ENCODE measurements around the gene CUEDC2.

The CUEDC2 gene

DNA sequence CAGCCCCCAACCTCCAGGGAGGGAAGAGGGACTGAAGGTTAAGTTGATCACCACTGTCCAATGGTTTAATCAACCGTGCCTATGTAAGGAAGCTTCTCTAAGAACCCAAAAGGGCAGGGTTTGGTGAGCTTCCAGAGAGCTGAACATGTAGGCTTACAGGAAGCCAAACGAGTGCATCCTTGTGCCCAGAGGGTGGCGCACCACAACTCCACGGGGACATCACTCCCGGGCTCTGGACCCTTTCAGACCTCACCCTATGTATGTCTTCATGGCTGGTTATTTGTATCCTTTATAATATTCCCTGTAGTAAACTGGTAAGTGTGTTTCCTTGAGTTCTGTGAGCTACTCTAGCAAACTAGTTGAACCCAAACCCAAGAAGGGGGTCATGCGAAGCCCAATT lies 48.3 kb downstream of the CUEDC2 start:
- DNase-seq (ENCODE audit: insufficient read length, low spot score) = no peak
- TF ChIP-seq POLR2A (IDR thresholded peaks at IDR 0.05; ENCODE audit: low read depth, low read length) (no peak), SPI1 (IDR thresholded peaks at IDR 0.05; ENCODE audit: low read depth, low read length) (no peak), POU2F2 (IDR thresholded peaks at IDR 0.05; ENCODE audit: low read depth, low read length) (no peak), PAX5 (IDR thresholded peaks at IDR 0.05; ENCODE audit: insufficient read depth, low read length, severe bottlenecking) (no peak)
- no peak for FAIRE-seq

DNA sequence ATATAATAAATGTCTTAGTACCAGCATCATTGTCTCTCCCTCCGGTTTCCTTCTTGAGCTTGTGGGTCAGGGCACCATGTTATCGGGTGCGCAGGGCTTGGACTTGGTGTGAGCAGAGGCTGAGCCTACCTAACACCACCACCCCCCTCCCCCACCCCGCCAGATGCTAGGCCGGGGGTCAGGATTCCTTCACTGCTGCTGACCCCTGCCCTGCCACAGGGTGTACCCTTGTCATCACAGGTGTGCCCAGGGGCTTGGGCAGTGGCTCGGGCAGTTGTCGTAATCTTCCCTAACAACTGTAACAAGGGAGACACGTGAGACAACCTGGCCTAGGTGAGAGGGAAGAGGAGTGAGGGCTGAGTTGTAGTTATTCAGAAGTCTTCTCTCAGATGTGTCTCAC lies 49.5 kb downstream of the CUEDC2 start:
- DNase-seq (ENCODE audit: insufficient read length, low spot score) (no peak), FAIRE-seq (no peak)
- TF ChIP-seq PAX5 (IDR thresholded peaks at IDR 0.05; ENCODE audit: insufficient read depth, low read length, severe bottlenecking) (no peak), POLR2AphosphoS5 (IDR thresholded peaks at IDR 0.05; ENCODE audit: low read depth, low read length) (no peak), POLR2A (IDR thresholded peaks at IDR 0.05; ENCODE audit: low read depth, low read length) (no peak), POU2F2 (IDR thresholded peaks at IDR 0.05; ENCODE audit: low read depth, low read length) (no peak), SPI1 (IDR thresholded peaks at IDR 0.05; ENCODE audit: low read depth, low read length) (no peak), TAF1 (IDR thresholded peaks at IDR 0.05; ENCODE audit: low read depth, low read length) (no peak)

DNA sequence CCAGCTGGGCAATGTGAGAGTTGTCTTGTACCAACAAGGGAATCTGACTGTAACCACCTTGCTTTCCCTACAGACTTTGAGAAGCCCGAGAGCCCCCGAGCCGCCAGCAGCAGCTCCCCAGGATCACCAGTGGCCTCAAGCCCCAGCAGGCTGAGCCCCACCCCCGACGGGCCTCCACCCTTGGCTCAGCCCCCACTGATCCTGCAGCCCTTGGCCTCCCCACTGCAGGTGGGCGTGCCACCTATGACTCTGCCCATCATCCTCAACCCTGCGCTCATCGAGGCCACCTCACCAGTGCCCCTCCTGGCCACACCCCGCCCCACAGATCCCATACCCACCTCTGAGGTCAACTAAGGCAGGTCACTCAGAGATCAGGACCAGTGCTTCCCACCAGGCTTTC lies 50.4 kb downstream of the CUEDC2 start:
- TF ChIP-seq POLR2A (IDR thresholded peaks at IDR 0.05; ENCODE audit: low read depth, low read length) (no peak), PAX5 (IDR thresholded peaks at IDR 0.05; ENCODE audit: insufficient read depth, low read length, severe bottlenecking) (no peak), SPI1 (IDR thresholded peaks at IDR 0.05; ENCODE audit: low read depth, low read length) (no peak), POLR2AphosphoS5 (IDR thresholded peaks at IDR 0.05; ENCODE audit: low read depth, low read length) (no peak), POU2F2 (IDR thresholded peaks at IDR 0.05; ENCODE audit: low read depth, low read length) (no peak), TAF1 (IDR thresholded peaks at IDR 0.05; ENCODE audit: low read depth, low read length) (no peak)
- DNase-seq (ENCODE audit: insufficient read length, low spot score) (no peak), FAIRE-seq (no peak)

DNA sequence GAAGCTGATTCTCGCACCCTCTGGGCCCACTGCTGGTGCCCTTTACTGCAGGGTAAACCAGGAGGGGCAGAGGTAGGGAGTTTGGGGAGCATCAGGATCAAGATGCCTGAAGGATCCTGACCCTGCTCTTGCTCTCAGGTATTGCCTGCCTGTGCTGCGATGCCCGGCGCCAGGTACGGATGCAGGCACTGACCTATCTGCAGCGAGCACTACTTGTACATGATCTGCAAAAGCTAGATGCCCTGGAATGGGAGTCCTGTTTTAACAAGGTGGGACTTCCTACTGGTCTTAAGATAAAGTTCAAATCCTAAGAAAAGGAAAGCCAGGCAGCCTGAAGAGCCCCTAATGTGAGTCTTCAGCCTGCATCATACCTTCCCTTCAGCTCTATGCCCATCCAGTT lies 53.0 kb downstream of the CUEDC2 start:
- no peak for FAIRE-seq
- TF ChIP-seq SPI1 (IDR thresholded peaks at IDR 0.05; ENCODE audit: low read depth, low read length) = no peak
- no peak for DNase-seq (ENCODE audit: insufficient read length, low spot score)

DNA sequence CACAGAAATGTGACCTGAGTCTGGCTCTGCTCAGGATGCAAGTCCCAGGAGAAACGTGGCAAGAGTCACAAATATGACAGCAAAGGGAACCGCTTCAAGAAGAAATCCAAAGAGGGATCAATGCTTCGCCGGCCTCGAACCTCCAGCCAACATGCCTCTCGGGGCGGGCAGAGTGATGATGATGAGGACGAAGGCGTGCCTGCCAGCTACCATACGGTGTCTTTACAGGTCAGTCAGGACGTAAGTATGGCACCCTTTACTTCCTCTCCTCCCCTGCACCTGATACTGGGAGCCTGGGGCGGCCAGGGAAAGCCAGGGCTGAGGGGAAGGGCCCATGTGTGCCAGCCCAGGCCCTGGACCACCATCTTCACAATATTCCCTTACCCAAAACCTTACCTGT lies 55.5 kb downstream of the CUEDC2 start:
- FAIRE-seq = no peak
- no peak for DNase-seq (ENCODE audit: insufficient read length, low spot score)
- TF ChIP-seq SPI1 (IDR thresholded peaks at IDR 0.05; ENCODE audit: low read depth, low read length) (no peak), POU2F2 (IDR thresholded peaks at IDR 0.05; ENCODE audit: low read depth, low read length) (no peak), POLR2A (IDR thresholded peaks at IDR 0.05; ENCODE audit: low read depth, low read length) (no peak), PAX5 (IDR thresholded peaks at IDR 0.05; ENCODE audit: insufficient read depth, low read length, severe bottlenecking) (no peak), POLR2AphosphoS5 (IDR thresholded peaks at IDR 0.05; ENCODE audit: low read depth, low read length) (no peak), TAF1 (IDR thresholded peaks at IDR 0.05; ENCODE audit: low read depth, low read length) (no peak)

DNA sequence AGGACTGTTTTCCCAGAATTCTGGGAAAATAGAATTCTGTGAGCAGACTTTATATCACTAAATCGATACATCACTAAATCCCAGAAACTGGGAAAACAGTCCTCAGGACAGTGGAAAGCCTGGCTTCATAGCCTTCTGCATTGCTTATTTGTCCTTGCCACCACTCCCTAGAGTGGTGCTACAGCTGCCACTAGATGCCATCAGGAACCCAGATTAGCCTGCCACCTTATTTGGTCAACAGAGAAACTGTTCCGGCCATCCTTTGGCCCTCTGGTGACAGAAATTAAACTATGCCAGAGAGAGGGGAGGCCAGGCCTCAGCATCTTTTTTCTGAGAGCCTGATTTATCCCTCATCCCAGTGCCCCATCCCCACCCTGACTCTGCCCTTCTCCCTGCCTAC lies 56.5 kb downstream of the CUEDC2 start:
- TF ChIP-seq TAF1 (IDR thresholded peaks at IDR 0.05; ENCODE audit: low read depth, low read length) (no peak), POU2F2 (IDR thresholded peaks at IDR 0.05; ENCODE audit: low read depth, low read length) (no peak), POLR2A (IDR thresholded peaks at IDR 0.05; ENCODE audit: low read depth, low read length) (no peak), POLR2AphosphoS5 (IDR thresholded peaks at IDR 0.05; ENCODE audit: low read depth, low read length) (no peak), SPI1 (IDR thresholded peaks at IDR 0.05; ENCODE audit: low read depth, low read length) (no peak), PAX5 (IDR thresholded peaks at IDR 0.05; ENCODE audit: insufficient read depth, low read length, severe bottlenecking) (no peak)
- no peak for DNase-seq (ENCODE audit: insufficient read length, low spot score)
- no peak for FAIRE-seq

DNA sequence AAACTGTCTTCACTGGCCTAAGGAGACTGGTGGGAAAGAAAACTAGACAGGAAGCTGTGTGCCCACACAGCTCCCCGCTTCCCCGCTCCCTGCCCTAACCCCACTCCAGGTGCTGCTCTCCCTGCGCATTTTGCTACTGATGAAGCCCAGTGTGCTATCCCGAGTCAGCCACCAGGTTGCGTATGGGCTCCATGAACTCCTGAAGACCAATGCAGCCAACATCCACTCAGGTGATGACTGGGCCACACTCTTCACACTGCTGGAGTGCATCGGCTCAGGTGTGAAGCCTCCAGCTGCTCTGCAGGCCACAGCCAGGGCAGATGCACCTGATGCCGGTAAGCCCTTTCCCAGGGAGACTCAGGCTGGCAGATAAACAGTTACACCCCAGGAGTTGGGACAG lies 57.1 kb downstream of the CUEDC2 start:
- FAIRE-seq (no peak), DNase-seq (ENCODE audit: insufficient read length, low spot score) (no peak)
- TF ChIP-seq POLR2AphosphoS5 (IDR thresholded peaks at IDR 0.05; ENCODE audit: low read depth, low read length) (no peak), PAX5 (IDR thresholded peaks at IDR 0.05; ENCODE audit: insufficient read depth, low read length, severe bottlenecking) (no peak), POU2F2 (IDR thresholded peaks at IDR 0.05; ENCODE audit: low read depth, low read length) (no peak), TAF1 (IDR thresholded peaks at IDR 0.05; ENCODE audit: low read depth, low read length) (no peak), SPI1 (IDR thresholded peaks at IDR 0.05; ENCODE audit: low read depth, low read length) (no peak), POLR2A (IDR thresholded peaks at IDR 0.05; ENCODE audit: low read depth, low read length) (no peak)
